Spleen (tissue), 7 donors: ENCODE data around the gene IL1RAPL2.

Experiments
- CTCF ChIP-seq, 11 experiments: fragments of 200-600 bp in 7 of 11; fragments of 450-650 bp in 4 of 11; sonication (generic) in 4 of 11; IDR thresholded peaks in 8 of 11; conservative IDR thresholded peaks in 3 of 11; 1 replicate in 7 of 11; 2 replicates in 4 of 11; pipeline versions ENCODE4 v1.4.0 to v1.8.0; 2016 to 2021; ENCODE audit warnings: antibody characterized with exemption in 11 of 11, inconsistent platforms in 4 of 11, mild to moderate bottlenecking in 1 of 11
- POLR2A ChIP-seq, 3 donors: fragments of 450-650 bp; IDR thresholded peaks; one replicate each; pipeline ENCODE4 v1.5.1; 2017; ENCODE audit warnings: antibody characterized with exemption in 3 of 3, mild to moderate bottlenecking in 1 of 3
- POLR2AphosphoS5 ChIP-seq, 3 donors: sonication (generic); formaldehyde crosslinking; IDR thresholded peaks; one replicate each; pipeline ENCODE4 v1.5.1; 2017; ENCODE audit warnings: antibody characterized with exemption in 3 of 3
- donor health status: DM: no; HTN: no; CAD: no; lungs with moderate emphysema.
- donor health status: DM: no; HTN: no; CAD: no.
- donor health status: DM: no; HTN: no; CAD: no.

DNA sequence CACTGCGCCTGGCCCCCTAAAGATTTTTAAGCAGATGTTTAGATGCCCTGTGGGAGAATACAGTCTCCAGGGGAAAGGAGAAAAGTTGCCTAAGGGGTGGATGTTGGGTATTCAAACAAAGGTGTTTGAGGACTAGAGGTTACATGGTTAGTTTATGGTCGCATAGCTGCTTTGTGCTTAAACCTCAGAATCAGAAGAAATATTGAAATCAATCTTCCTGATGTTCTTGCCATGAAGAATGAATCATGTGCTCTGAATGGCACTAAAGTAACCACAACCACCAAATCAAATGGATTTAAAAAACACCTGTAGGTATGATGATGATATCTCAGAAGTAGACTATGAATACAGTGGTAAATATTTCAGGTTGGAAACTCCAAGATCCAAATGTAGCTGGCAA is 697.2 kb downstream of the IL1RAPL2 start:
- no peak for TF ChIP-seq POLR2A (IDR thresholded peaks at IDR 0.05)
- TF ChIP-seq CTCF (IDR thresholded peaks at IDR 0.05 in 8 of 11, conservative IDR thresholded peaks at IDR 0.05 in 3 of 11) = no peak
- TF ChIP-seq POLR2AphosphoS5 (IDR thresholded peaks at IDR 0.05) = no peak
